GM21447 (cell line): Measurements from ENCODE around the gene TGFA.

Experiments
- ATAC-seq: cut with Tn5 transposase; IDR thresholded peaks from one replicate; pipeline ENCODE4 v1.9.1; 2021; ENCODE audit not compliant: unreplicated experiment

TGFA gene

GRCh38 chr2:70499253-70499652 is 54.4 kb downstream of the TGFA start:
- no peak for ATAC-seq

GRCh38 chr2:70498528-70498927 is 55.1 kb downstream of the TGFA start:
- ATAC-seq = no peak

- ATAC-seq = no peak
Observed at GRCh38 chr2:70498054-70498453, 55.6 kb downstream of the TGFA start.

- no peak for ATAC-seq
Observed at GRCh38 chr2:70496819-70497218, 56.8 kb downstream of the TGFA start.

GRCh38 chr2:70494293-70494886 is 59.2 kb downstream of the TGFA start:
- ATAC-seq = no peak

GRCh38 chr2:70490381-70490780 is 63.2 kb downstream of the TGFA start:
- no peak for ATAC-seq

- no peak for ATAC-seq
Observed at GRCh38 chr2:70489165-70489564, 64.5 kb downstream of the TGFA start.

- no peak for ATAC-seq
Observed at GRCh38 chr2:70484086-70484485, 69.5 kb downstream of the TGFA start.

- ATAC-seq = no peak
Observed at GRCh38 chr2:70482401-70482800, 71.2 kb downstream of the TGFA start.

- ATAC-seq = no peak
Observed at GRCh38 chr2:70480468-70480867, 73.2 kb downstream of the TGFA start.

GRCh38 chr2:70479816-70480215 is 73.8 kb downstream of the TGFA start:
- ATAC-seq = no peak

GRCh38 chr2:70477441-70477844 is 76.2 kb downstream of the TGFA start:
- no peak for ATAC-seq

- no peak for ATAC-seq
Observed at GRCh38 chr2:70475266-70475665, 78.4 kb downstream of the TGFA start.

- no peak for ATAC-seq
Observed at GRCh38 chr2:70474256-70474848, 79.3 kb downstream of the TGFA start.

- ATAC-seq = no peak
Observed at GRCh38 chr2:70473101-70473722, 80.4 kb downstream of the TGFA start.

- ATAC-seq = no peak
Observed at GRCh38 chr2:70472221-70472890, 81.3 kb downstream of the TGFA start.

- no peak for ATAC-seq
Observed at GRCh38 chr2:70471129-70471528, 82.5 kb downstream of the TGFA start.

- ATAC-seq = no peak
Observed at GRCh38 chr2:70469961-70470360, 83.7 kb downstream of the TGFA start.

GRCh38 chr2:70469435-70469834 is 84.2 kb downstream of the TGFA start:
- no peak for ATAC-seq

GRCh38 chr2:70468878-70469277 is 84.7 kb downstream of the TGFA start:
- no peak for ATAC-seq

- ATAC-seq = no peak
Observed at GRCh38 chr2:70467831-70468779, 85.5 kb downstream of the TGFA start.
